BLaER1 (cell line): ENCODE data around the gene AP1S2.

Experiments
- H3K27ac ChIP-seq: shearing (Covaris generic); formaldehyde crosslinking; 2 replicates; pipeline ENCODE4 v1.8.1; 2022
- H3K27me3 ChIP-seq: shearing (Covaris generic); formaldehyde crosslinking; 2 replicates; pipeline ENCODE4 v1.8.1; 2022
- H3K36me3 ChIP-seq: shearing (Covaris generic); formaldehyde crosslinking; 2 replicates; pipeline ENCODE4 v1.8.1; 2022
- H3K4me1 ChIP-seq: shearing (Covaris generic); formaldehyde crosslinking; 2 replicates; pipeline ENCODE4 v1.8.1; 2022
- H3K4me2 ChIP-seq: shearing (Covaris generic); formaldehyde crosslinking; 2 replicates; pipeline ENCODE4 v1.8.1; 2022
- H3K4me3 ChIP-seq: shearing (Covaris generic); formaldehyde crosslinking; 2 replicates; pipeline ENCODE4 v1.8.1; 2022
- H3K9ac ChIP-seq: shearing (Covaris generic); formaldehyde crosslinking; 2 replicates; pipeline ENCODE4 v1.8.1; 2022
- H3K9me3 ChIP-seq: shearing (Covaris generic); formaldehyde crosslinking; 2 replicates; pipeline ENCODE4 v1.8.1; 2022
- H4K20me1 ChIP-seq: shearing (Covaris generic); formaldehyde crosslinking; 2 replicates; pipeline ENCODE4 v1.8.1; 2022
- Cebpa-rat ChIP-seq: shearing (Covaris generic); IDR thresholded peaks from 2 replicates; pipeline ENCODE4 v1.8.1; 2022

AP1S2 gene

DNA sequence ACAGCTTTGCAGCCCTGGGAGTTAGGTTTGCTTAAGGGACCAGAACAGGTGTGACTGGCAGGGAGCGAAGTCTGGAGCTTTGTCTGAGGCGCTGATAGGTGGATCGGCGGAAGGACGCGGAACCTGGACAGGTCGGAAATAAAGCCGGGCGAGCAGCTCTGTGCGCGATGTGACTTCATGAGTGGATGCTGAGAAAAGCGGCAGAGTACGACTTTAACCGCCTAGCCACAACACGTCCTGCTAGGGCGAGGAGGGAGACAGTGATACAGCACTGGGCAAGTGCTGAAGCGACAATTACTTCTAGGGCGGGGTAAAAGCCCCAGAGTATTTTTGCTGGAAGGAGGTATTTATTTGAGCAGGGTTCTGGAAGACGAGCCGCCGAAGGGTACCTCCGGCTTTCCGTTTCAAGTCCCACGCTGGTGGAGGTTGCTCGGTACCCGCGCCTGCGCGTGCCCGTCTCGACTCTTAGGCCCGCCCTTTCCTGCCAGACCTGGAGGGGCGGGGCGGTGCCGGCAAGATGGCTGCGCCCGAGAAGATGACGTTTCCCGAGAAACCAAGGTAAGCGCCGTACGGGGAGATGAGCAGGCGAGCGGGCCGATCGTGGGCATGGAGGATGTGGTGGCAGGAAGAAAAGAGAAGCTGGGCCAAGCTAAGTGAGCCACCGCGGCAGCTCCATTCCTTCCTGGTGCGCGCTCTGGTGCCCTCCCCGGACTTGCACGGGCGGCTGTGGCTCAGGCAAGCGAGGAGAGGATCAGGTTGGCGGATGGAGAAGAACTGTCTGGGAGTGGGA, 64.4 kb downstream of the AP1S2 start, which contains the start of gene ZRSR2:
TSS of gene ZRSR2 (plus strand) at position 506 of the 790 bp plus-strand sequence. CDS start at position 518, 12 bp downstream.
- no peak for TF ChIP-seq Cebpa-rat
- Histone ChIP-seq H3K9ac (peak within 1 kb of the TSS; percentile 79), H3K4me2 (peak within 1 kb of the TSS; percentile 80), H3K4me1 (peaks cover 20% of the 10 kb centered on the region), H3K4me3 (peak within 1 kb of the TSS; percentile 75), H3K27ac (peak within 1 kb of the TSS; percentile 47), H3K27me3 (peaks cover 6% of the 10 kb centered on the region; the same call in 1 of the 2 replicates), H3K36me3 (peaks cover 18% of the 10 kb centered on the region), H4K20me1 (peaks cover 23% of the 10 kb centered on the region), H3K9me3 (no peaks in the 10 kb centered on the region)

DNA sequence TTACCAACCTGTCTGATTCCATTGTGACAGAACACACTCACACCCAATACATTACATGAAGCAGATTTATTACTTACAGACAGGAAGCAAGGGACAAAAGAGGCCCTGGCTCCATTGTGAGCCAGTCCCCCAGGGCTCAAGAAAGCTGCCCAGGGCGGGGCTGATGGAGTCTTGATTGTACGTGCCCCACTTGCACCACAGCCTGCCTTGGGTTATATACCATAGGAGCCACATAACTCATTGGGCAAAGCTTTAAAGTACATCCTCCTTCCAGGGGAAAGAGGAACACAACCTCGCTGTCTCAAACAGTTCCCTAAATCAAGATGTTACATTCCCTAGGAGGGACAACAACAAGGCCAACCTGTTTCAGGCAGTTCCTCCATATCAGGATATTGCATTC, 67.7 kb downstream of the AP1S2 start:
- H3K9ac ChIP-seq: no peak overlapping the region
- H3K4me2 ChIP-seq: no peak overlapping the region
- TF ChIP-seq Cebpa-rat: no peak
- no peaks in the 10 kb centered on the region for H3K9me3 ChIP-seq
- H3K27me3 ChIP-seq: peaks cover 6% of the 10 kb centered on the region; the same call in 1 of the 2 replicates
- no peaks in the 10 kb centered on the region for H4K20me1 ChIP-seq
- H3K27ac ChIP-seq: no peak overlapping the region
- no peak overlapping the region for H3K4me3 ChIP-seq
- peaks cover 13% of the 10 kb centered on the region for H3K4me1 ChIP-seq
- H3K36me3 ChIP-seq: no peaks in the 10 kb centered on the region

DNA sequence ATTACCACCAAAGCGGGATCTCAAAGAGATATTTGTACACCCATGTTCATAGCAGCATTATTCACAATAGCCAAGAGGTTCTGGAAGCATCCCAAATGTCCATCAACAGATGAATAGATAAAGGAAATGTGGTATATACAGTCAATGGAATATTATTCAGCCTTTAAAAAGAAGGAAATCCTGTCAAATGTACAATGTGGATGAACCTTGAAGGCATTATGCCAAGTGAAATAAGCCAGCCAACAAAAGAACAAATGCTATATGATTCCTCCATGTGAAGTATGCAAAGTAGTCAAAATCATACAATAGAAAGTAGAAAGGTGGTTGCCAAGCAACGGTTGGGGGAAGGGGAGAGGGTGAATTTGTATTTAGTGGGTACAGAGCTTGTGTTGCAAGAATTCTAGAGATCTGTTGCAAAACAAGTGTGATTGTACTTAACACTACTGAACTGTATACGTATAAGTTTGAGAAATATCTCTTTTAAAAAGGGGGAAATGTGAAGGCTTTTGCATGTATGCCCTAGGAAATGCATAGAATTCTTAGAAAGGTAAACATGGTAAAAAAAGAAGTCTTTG, 69.3 kb downstream of the AP1S2 start:
- Histone ChIP-seq H3K27me3 (peaks cover 6% of the 10 kb centered on the region; the same call in 1 of the 2 replicates), H3K4me3 (no peak overlapping the region), H4K20me1 (no peaks in the 10 kb centered on the region), H3K4me1 (peaks cover 4% of the 10 kb centered on the region; the same call in 1 of the 2 replicates), H3K36me3 (peaks cover 8% of the 10 kb centered on the region), H3K9me3 (no peaks in the 10 kb centered on the region), H3K27ac (no peak overlapping the region), H3K9ac (no peak overlapping the region), H3K4me2 (no peak overlapping the region)
- TF ChIP-seq Cebpa-rat: no peak

DNA sequence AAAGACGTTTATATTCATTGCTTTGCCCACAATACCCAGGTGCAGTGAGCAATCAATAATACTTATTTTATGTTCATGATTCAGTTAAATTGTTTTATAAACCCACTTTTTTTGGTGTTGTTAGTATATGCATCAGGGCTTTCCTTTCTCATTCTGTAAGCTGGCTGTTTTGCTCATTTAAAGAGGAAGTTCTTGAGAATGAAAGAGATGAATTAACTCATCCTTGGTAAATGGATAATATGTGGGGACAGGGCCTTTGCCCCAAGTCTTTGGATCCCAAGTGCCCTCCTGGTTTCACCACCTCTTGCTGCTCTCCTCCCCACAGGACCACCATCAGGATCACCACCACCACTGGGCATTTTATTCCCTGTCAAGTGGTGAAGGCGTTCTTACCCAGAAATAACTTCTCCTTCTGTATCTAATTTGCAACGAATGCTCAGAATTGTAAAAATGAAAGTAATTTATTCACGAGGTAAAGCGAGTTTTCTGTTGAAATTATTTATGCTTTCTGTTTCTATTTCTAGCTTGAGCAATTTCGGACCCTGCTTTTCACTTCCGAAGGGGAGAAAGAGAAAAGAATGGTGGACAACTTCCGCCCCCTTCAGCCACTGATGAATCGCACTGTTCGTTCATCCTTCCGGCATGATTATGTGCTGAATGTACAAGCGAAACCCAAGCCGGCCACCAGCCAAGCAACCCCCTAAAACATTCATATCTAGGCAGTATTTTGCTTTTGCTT, 72.5 kb downstream of the AP1S2 start:
- Histone ChIP-seq H3K36me3 (peaks cover 8% of the 10 kb centered on the region), H3K27ac (no peak overlapping the region), H3K9me3 (no peaks in the 10 kb centered on the region), H4K20me1 (no peaks in the 10 kb centered on the region), H3K27me3 (no peaks in the 10 kb centered on the region), H3K4me2 (0 out of 2 replicates have a peak overlapping the region, but pooled peaks have one; percentile 15), H3K9ac (no peak overlapping the region), H3K4me3 (no peak overlapping the region), H3K4me1 (no peaks in the 10 kb centered on the region)
- no peak for TF ChIP-seq Cebpa-rat
